HTERT RPE-1 (cell line): ENCODE measurements around the gene RASAL2.
"Not testable (repeated sequence)": the region's sequence is repeated elsewhere in the genome, so short reads cannot be mapped to it uniquely, and the experiment has no call there.

Source experiments
- in situ Hi-C: fragments of 300-500 bp; cut with MboI; formaldehyde crosslinking; loops from 4 replicates; pipeline ENCODE4 v1.14.3; 2020; ENCODE audit warnings: low sequenced_read_pairs

Gene RASAL2

DNA sequence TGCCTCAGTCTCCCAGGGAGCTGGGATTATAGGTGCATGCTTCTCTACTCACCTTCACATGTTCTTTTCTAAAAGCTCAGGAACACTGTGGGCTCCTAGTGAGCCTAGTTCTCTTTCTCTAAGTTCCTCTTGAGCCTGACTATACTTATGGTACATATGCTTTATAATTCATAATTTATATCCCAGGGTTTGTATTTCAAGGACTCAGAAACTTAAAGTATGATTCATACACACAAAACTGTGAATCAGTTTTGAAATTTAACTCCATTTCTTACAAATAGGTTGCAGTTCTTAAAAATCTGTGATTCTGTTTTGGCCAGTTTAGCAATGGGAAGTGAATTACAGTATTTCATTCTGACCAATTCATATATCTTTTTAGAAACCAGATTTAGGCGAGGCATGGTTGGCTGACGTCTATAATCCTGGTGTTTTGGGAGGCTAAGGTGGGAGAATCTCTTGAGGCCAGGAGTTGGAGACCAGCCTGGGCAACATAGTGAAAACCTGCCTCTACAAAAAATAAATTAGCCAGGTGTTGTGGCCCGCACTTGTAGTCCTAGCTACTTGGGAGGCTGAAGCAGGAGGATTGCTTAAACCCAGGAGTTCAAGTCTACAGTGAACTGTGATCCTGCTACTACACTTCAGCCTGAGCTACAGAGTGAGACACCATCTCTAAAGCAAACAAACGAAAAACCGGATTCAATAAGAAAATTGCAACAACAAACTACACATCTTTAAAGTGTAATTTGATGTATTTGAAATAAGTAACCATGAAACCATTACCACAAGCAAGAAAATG lies 15.6 kb downstream of the RASAL2 start:
- in situ Hi-C loops: no loop called here

DNA sequence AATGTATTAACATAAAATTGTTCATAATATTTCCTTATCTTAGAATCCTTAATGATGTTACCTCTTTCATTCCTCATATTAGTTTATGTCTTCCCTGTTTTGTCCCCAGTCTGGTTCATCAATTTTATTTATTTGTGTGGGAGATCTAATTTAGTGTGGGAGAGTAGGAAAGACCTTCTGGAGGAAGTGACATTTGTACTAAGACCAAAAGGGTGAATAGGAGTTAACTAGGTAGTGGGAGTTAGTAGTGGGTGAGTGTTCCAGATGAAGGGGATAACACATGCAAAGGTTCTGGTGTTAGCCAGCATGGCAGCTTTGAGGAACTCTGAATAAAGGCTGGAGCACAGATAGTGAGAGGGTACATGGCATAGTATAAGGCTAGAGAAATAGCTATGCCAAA lies 21.4 kb downstream of the RASAL2 start:
- in situ Hi-C loops: no loop called here

GRCh38 chr1:178118524-178118923 lies 24.6 kb downstream of the RASAL2 start:
- in situ Hi-C loops: no loop called here

- in situ Hi-C loops: no loop called here
Measured at GRCh38 chr1:178119628-178120027, 25.7 kb downstream of the RASAL2 start.

DNA sequence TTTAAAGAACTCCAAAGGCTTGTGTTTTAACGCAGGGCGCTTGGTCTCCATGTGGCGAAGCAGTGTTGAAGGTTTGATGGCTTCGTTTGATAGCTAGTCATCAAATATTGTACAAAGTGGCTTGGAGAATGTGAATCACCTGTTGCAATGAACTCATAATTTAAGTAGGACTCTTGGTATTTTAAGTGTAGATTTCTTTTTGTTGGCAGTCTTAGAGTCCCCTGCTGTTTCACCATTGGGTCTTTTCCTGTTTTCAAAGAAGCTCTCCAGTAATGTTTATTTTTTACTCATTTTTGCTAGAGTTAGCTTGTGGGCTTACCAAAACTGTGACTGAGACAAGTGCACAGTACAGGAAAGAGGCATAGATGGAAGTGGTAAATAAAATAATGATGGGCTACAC lies 26.2 kb downstream of the RASAL2 start:
- in situ Hi-C loops: no loop called here

DNA sequence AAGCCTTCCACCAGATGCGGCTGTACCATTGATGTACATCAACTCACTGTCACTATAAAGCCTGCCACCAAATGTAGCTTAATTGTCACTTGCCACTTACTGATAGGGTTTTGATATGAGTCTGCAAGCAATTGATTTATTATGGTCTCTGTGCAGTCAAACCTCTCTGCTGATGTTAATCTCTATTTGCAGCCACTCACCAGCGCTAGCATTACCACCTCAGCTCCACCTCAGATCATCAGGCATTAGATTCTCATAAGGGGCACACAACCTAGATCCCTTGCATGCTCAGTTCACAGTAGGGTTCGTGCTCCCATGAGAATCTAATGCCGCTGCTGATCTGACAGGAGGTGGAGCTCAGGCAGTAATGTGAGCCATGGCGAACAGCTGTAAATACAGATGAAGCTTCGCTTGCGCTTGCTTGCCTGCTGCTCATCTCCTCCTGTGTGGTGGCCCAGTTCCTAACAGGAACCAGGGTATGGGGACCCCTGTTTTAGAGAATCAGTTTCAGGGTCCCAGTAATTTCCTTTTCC lies 26.7 kb downstream of the RASAL2 start:
- in situ Hi-C loops: not testable (repeated sequence)

GRCh38 chr1:178121883-178122282 lies 28.0 kb downstream of the RASAL2 start:
- in situ Hi-C loops: no loop called here

GRCh38 chr1:178122283-178122682 lies 28.4 kb downstream of the RASAL2 start:
- in situ Hi-C loops: no loop called here

DNA sequence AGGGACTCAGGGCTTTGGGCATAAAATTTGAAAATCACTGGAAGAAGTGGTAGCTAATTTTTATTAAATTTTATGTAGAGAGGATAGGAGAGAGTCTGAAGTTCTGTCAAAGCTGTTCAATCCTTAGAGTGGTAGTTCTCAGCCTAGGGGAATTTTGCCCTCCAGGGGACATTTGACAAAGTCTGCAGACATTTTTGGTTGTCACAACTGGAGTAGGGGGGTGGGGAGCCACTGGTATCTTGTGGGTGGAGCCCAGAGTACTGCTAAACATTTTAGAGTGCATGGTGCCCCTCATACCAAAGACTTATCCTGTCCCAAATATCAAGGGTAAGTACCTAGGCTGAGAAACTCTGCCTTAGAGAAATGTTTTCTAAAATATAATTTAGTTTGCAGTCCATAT lies 30.2 kb downstream of the RASAL2 start:
- in situ Hi-C loops: no loop called here

DNA sequence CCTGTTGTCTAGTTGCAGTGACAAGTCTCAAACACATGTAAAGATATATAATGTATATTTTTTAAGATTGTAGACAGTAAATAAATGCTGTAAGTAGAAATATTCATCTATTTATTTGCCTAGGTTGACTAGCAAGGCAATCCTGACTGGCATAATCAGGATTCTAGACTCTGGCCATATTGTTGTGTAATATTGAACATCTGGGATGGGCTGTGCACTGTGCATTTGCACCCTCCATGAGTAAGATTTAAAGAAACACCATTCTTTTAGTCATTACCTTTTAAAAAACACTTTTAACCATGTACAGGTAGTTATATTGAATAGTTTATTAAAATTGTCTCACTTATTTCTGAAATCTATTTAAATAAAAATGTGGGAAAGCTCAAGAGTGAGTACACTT lies 32.4 kb downstream of the RASAL2 start:
- in situ Hi-C loops: no loop called here

DNA sequence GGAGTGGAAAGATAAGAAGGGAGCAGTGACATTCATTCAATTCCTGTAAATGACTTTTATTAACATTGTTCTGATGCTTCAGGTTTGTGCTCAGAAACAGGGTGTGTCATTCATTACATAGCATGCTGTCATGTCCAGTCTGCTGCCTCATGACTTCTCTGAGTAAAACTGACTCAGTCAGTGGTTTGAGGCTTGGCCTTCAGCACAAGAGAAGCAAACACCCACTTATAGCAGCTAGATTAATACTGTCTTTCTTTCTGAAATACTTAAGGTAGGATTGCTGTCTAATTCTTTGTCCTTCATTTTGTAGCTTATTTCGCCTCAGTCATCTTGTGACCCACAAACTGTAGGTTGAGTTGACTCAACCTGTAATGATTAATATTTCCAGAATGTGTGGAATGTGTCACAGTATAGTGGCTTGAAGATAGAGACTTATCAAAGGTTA lies 32.9 kb downstream of the RASAL2 start:
- in situ Hi-C loops: no loop called here

DNA sequence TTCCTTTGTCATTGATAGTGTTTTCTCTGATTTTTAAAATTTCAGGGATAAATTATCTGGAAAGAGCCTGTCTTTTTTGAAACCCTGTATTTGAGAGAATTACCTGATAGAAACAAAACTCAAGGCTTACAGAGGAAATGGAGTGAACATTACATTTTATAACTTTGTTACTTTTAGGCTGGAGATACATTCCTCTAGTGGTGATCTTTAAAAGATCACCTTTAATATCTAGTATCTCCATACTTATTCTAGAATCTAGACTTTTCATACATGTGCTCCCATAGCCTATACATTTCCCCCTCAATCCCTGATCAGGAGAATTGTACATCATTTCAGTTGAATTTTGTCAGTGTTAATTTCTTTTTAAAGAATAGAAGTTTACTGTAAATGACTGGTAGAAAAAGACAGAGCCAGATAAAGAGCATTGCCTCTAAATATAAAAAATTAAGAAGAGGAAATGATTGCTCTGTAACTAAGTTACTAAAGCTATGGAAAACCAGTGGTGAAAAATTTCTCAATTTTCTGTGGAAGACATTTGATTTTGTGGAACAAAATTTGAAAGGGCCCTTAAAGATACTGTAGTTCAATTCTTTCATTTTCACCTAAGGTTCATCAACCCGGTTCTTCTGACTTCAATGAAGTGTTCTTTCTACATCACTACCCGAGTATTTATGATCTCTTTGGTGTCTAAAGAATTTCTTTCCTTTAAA lies 33.7 kb downstream of the RASAL2 start:
- in situ Hi-C loops: no loop called here

- in situ Hi-C loops: no loop called here
Measured at GRCh38 chr1:178133239-178133989, 39.5 kb downstream of the RASAL2 start.

DNA sequence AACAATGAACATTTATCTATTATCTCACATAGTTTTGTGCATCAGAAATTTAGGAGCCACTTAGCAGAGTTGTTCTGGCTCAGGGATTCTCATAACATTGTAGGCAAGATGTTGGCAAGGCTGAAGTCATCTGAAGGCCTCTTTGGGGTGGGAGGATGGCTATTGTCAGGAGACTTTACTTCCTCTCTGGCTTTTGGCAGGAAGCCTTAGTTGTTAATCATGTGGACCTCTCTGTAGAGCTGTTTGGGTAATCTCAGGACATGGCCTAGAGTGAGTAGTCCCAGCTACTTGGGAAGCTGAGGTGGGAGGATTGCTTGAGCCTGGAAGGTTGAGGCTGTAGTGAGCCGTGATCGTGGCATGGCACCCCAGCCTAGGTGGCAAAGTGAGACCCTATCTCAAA lies 40.2 kb downstream of the RASAL2 start:
- in situ Hi-C loops: no loop called here

GRCh38 chr1:178137238-178137637 lies 43.3 kb downstream of the RASAL2 start:
- in situ Hi-C loops: no loop called here

DNA sequence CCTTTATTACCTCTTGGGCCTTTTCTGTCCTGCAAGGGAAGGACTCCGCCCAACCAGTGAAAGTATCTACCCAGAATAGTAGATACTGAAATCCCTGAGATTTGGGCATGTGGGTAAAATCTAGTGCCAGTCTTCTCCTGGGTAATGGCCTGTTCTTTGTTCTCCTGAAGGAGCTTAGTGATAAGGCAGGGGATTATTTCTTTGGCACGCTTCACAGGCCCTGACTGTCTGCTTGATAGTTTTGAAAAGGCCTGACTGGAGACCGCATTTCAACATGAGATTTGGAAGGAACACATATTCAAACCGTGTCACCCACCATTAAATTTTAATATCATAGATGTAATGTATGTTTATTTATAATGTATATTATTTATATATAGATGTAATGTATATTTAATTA lies 48.9 kb downstream of the RASAL2 start:
- in situ Hi-C loops: no loop called here

GRCh38 chr1:178143730-178144690 lies 50.1 kb downstream of the RASAL2 start:
- in situ Hi-C loops: no loop called here

GRCh38 chr1:178145605-178146004 lies 51.7 kb downstream of the RASAL2 start:
- in situ Hi-C loops: no loop called here

DNA sequence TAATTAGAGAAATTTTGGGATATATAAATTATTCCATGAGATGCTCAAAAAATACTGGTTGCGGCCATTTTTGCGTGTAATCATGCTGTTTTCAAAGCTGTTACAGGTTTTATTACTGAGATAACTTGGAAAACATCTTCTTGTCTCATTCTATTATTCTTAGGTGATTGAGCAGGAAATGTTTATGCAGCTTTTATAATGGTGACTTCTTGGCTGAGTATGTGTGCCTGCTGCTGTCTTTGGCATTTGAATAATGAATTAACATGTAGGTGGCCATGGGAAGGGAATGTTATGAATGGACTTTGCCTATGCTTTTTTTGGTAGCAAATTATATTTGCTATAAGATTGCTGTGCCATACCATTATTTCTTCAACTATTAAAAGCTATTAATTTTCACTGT lies 52.5 kb downstream of the RASAL2 start:
- in situ Hi-C loops: no loop called here

- in situ Hi-C loops: no loop called here
Measured at GRCh38 chr1:178150610-178151009, 56.7 kb downstream of the RASAL2 start.
